A204.1 (cell line): ENCODE data around the gene BMP7.
"Not testable (repeated sequence)": the region's sequence is repeated elsewhere in the genome, so short reads cannot be mapped to it uniquely, and the experiment has no call there.

Experiments
- FAIRE-seq: peaks from 2 replicates; lab custom pipeline; 2012; peaks lifted over from hg19 to GRCh38; lab: Jason Lieb, UNC

The BMP7 gene

GRCh38 chr20:57166568-57167291 is 99.7 kb downstream of the BMP7 start:
- FAIRE-seq, result no peak

GRCh38 chr20:57165427-57166004 is 100.9 kb downstream of the BMP7 start:
- no peak for FAIRE-seq

- no peak for FAIRE-seq
These were observed 101.6 kb downstream of the BMP7 start for GRCh38 chr20:57164872-57165271.

GRCh38 chr20:57163041-57163440 is 103.4 kb downstream of the BMP7 start:
- no peak for FAIRE-seq

- FAIRE-seq, result no peak
These were observed 104.1 kb downstream of the BMP7 start for GRCh38 chr20:57162362-57162652.

- FAIRE-seq, result no peak
These were observed 104.7 kb downstream of the BMP7 start for GRCh38 chr20:57161478-57162361.

GRCh38 chr20:57160985-57161384 is 105.5 kb downstream of the BMP7 start:
- no peak for FAIRE-seq

- FAIRE-seq, result no peak
These were observed 106.4 kb downstream of the BMP7 start for GRCh38 chr20:57159945-57160610.

GRCh38 chr20:57159193-57159851 is 107.1 kb downstream of the BMP7 start:
- FAIRE-seq, result no peak

GRCh38 chr20:57158474-57158873 is 108.0 kb downstream of the BMP7 start:
- no peak for FAIRE-seq

- not testable (repeated sequence) for FAIRE-seq
These were observed 108.7 kb downstream of the BMP7 start for GRCh38 chr20:57157787-57158186.

GRCh38 chr20:57157106-57157691 is 109.2 kb downstream of the BMP7 start:
- FAIRE-seq, result no peak

- FAIRE-seq, result no peak
These were observed 110.3 kb downstream of the BMP7 start for GRCh38 chr20:57156011-57156729.

GRCh38 chr20:57155415-57155814 is 111.0 kb downstream of the BMP7 start:
- FAIRE-seq, result no peak

GRCh38 chr20:57153238-57153905 is 113.1 kb downstream of the BMP7 start:
- FAIRE-seq, result no peak

GRCh38 chr20:57152557-57152956 is 113.9 kb downstream of the BMP7 start:
- no peak for FAIRE-seq

- FAIRE-seq, result no peak
These were observed 115.9 kb downstream of the BMP7 start for GRCh38 chr20:57150559-57150958.

- FAIRE-seq, result no peak
These were observed 118.2 kb downstream of the BMP7 start for GRCh38 chr20:57148263-57148662.

GRCh38 chr20:57147185-57147584 is 119.3 kb downstream of the BMP7 start:
- FAIRE-seq, result no peak

GRCh38 chr20:57146155-57146554 is 120.3 kb downstream of the BMP7 start:
- FAIRE-seq, result no peak
